HFFc6 (cell line): Measurements from ENCODE around the gene SMC4. TPM values are rescaled to one million over a fixed set of nuclear protein-coding genes. Genes with fewer than 3 reads are reported as not detected.
A peak's percentile ranks its signal among the peaks of the same experiment; 100 is the strongest.

Experiments used
- DNase-seq: peaks from one replicate; pipeline ENCODE4 v3.0.0-alpha.2; 2018
- H3K27ac Mint-ChIP-seq: 2 replicates; pipeline ENCODE4 v1.8.0; 2020; ENCODE audit warnings: mild to moderate bottlenecking, mixed read lengths
- H3K27me3 Mint-ChIP-seq: 2 replicates; pipeline ENCODE4 v1.8.0; 2021; ENCODE audit warnings: mild to moderate bottlenecking, moderate library complexity, mixed read lengths; ENCODE audit not compliant: insufficient read depth
- H3K36me3 Mint-ChIP-seq: 2 replicates; pipeline ENCODE4 v1.8.0; 2021; ENCODE audit warnings: low read depth, mixed read lengths
- H3K4me1 Mint-ChIP-seq: 2 replicates; pipeline ENCODE4 v1.8.0; 2020; ENCODE audit warnings: low read depth, mixed read lengths
- H3K4me3 Mint-ChIP-seq: 2 replicates; pipeline ENCODE4 v1.8.0; 2020; ENCODE audit warnings: mild to moderate bottlenecking, moderate library complexity, mixed read lengths
- H3K9me3 Mint-ChIP-seq: 2 replicates; pipeline ENCODE4 v1.8.0; 2020; ENCODE audit warnings: mild to moderate bottlenecking, mixed read lengths
- CTCF ChIP-seq: fragments of 200-600 bp; sonication (generic); IDR thresholded peaks from 2 replicates; pipeline ENCODE4 v1.5.0; 2021; ENCODE audit warnings: antibody characterized with exemption, mild to moderate bottlenecking
- total RNA-seq, 6 experiments: library from RNA; stranded (reverse); fragmentation: NEBNext Ultra II Directional; extraction: Animal tissue kit (Norgen Biotek cat#: 25700); gene quantifications; 2 replicates in 1 of 6; 3 replicates in 5 of 6; pipeline ENCODE4 v1.2.3, GENCODE V29; 2021

SMC4 gene
- total RNA-seq, 6 experiments from 2014 or later = 58.2 to 116 (median 106) TPM

GRCh38 chr3:160446522-160447056, 47.1 kb downstream of the SMC4 start:
- no peak for TF ChIP-seq CTCF
- Mint-ChIP-seq H3K36me3 (peaks cover 45% of the 10 kb centered on the region), H3K4me1 (peaks cover 69% of the 10 kb centered on the region), H3K27ac (peak overlapping the region; percentile 48; the same call in 1 of the 2 replicates), H3K27me3 (no peaks in the 10 kb centered on the region; the same call in 1 of the 2 replicates), H3K9me3 (no peaks in the 10 kb centered on the region), H3K4me3 (peak overlapping the region; percentile 96; the same call in 1 of the 2 replicates)
- no peak for DNase-seq

- no peaks in the 10 kb centered on the region; the same call in 1 of the 2 replicates for H3K27me3 Mint-ChIP-seq
- TF ChIP-seq CTCF = no peak
- H3K9me3 Mint-ChIP-seq = no peaks in the 10 kb centered on the region
- no peak for DNase-seq
- H3K4me1 Mint-ChIP-seq = peaks cover 65% of the 10 kb centered on the region
- peak overlapping the region; percentile 73 for H3K27ac Mint-ChIP-seq
- peaks cover 40% of the 10 kb centered on the region for H3K36me3 Mint-ChIP-seq
- peak overlapping the region; percentile 96 for H3K4me3 Mint-ChIP-seq
Measured at GRCh38 chr3:160447544-160447943, 48.1 kb downstream of the SMC4 start.

GRCh38 chr3:160448845-160449635, 49.6 kb downstream of the SMC4 start:
- Mint-ChIP-seq H3K27ac (peak overlapping the region; percentile 97), H3K9me3 (no peaks in the 10 kb centered on the region), H3K36me3 (peaks cover 40% of the 10 kb centered on the region), H3K4me1 (peaks cover 58% of the 10 kb centered on the region), H3K4me3 (peak overlapping the region; percentile 96), H3K27me3 (no peaks in the 10 kb centered on the region; the same call in 1 of the 2 replicates)
- no peak for TF ChIP-seq CTCF
- DNase-seq = peak; percentile 15

- no peak for TF ChIP-seq CTCF
- Mint-ChIP-seq H3K9me3 (no peaks in the 10 kb centered on the region), H3K4me3 (peak within 1 kb of the TSS; percentile 96), H3K27me3 (no peaks in the 10 kb centered on the region; the same call in 1 of the 2 replicates), H3K36me3 (peaks cover 33% of the 10 kb centered on the region), H3K4me1 (peaks cover 52% of the 10 kb centered on the region), H3K27ac (peak within 1 kb of the TSS; percentile 97)
- DNase-seq = peak; percentile 98
Measured at GRCh38 chr3:160449636-160450598, 50.5 kb downstream of the SMC4 start, which contains the start of gene TRIM59. Gene TRIM59, minus strand, starts transcription at chr3:160449786. Its CDS starts 10,603 bp downstream, at chr3:160439183.

- Mint-ChIP-seq H3K36me3 (peaks cover 28% of the 10 kb centered on the region), H3K27me3 (no peaks in the 10 kb centered on the region), H3K4me3 (peak overlapping the region; percentile 96), H3K9me3 (no peaks in the 10 kb centered on the region), H3K4me1 (peaks cover 49% of the 10 kb centered on the region), H3K27ac (peak overlapping the region; percentile 97)
- TF ChIP-seq CTCF = peak; percentile 65
- peak; percentile 91 for DNase-seq
Measured at GRCh38 chr3:160450846-160451245, 51.4 kb downstream of the SMC4 start.
